HG03066 (cell line): ENCODE results near the gene PODNL1.

ENCODE experiments used
- ATAC-seq: cut with Tn5 transposase; IDR thresholded peaks from one replicate; pipeline ENCODE4 v1.9.1; 2021; ENCODE audit warnings: low read depth; ENCODE audit not compliant: unreplicated experiment

PODNL1 gene

DNA sequence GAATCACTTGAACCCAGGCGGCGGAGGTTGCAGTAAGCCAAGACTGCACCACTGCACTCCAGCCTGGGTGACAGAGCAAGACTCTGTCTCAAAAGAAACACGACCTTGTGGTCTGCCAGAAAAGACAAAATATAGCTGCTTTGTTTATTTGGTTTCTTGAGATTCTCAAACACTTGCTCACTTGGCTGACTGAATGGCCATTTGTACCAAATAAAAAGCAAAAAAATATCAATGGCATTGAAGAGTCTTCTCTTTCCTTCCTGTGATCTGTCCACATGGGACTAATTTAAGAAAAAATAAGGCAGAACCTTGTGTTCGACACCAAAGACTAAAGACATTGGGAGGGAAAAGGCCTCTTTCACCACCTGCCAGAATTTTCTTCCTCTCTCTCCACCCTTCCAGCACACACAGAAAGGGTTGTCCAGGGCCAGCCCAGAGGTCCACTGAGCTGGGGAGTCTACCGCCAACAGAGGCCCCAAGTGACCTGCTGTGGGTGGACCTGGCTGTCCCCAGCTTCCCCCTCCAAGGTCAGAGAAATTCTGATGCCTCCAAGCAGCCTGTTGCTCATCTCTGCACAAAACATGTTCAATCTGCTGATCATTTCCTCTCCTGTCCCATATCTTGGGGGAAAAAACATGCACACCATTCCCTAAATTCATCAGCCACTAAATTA lies 38.2 kb downstream of the PODNL1 start:
- no peak for ATAC-seq

DNA sequence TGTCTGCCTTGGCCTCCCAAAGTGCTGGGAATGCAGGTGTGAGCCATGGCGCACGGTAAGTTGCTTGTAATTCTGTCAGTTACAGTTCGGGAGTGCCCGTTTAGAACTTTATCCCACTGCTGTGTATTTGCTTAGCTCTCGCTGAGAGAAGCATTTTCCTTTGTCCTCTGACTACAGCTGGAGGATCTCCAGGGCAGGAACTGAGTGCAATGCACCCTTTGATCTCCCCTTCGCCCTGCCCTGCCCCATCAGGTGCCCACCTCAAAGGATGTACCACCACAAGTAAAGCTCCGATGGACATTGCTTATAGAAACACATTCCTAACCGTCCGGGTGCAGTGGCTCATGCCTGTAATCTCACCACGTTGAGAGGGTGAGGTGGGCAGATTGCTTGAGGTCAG lies 38.8 kb downstream of the PODNL1 start:
- ATAC-seq = no peak

DNA sequence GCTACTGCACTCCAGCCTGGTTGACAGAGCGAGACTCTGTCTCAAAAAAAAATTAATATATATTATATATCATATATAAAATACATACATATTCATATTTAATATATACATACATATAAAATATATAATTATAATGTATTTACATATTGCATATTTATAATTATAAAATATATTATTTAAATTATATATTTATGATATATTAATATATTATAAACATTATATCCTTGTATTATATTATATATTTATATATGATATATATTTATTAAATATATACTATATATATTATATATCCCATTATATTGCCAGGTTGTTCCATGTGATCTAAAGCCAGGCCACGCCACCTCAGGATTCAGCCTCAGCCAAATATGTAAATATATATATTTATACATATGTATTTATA lies 42.0 kb downstream of the PODNL1 start:
- no peak for ATAC-seq

DNA sequence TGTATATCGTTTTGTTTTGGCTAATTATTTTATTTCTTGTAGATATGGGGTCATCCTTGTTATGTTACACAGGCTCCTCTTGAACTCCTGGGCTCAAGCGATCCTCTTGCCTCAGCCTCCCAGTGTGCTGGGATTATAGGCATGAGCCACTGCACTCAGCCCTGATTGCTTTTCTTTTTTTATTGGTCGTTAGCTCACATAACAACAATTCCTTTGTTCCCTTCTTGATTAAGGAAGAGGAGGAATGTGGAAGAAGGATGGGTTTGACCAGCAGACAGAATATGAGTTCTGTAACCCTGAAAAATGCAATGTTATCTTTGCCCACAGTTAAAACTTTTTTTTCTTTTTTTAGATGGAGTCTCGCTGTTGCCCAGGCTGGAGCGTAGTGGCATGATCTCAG lies 43.7 kb downstream of the PODNL1 start:
- no peak for ATAC-seq

DNA sequence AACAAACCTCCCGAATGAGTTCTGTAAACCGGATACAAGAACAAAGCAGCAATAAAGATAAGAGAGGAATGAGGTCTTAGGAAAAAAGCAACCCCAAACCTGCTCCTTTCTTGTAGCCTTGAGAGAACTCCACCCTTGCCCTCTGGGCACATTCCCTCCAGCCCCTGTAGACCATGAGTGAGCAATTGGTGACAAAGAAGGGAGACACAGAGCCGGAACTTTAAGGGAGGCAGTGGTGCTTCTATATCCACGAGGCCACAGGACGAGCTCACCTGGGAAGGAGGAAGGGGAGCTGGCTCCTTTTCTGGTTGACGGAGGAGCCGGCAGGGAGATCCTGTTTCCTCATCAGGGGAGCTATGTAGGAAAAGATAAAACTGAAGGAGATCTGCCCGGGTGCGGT lies 45.3 kb downstream of the PODNL1 start:
- no peak for ATAC-seq

DNA sequence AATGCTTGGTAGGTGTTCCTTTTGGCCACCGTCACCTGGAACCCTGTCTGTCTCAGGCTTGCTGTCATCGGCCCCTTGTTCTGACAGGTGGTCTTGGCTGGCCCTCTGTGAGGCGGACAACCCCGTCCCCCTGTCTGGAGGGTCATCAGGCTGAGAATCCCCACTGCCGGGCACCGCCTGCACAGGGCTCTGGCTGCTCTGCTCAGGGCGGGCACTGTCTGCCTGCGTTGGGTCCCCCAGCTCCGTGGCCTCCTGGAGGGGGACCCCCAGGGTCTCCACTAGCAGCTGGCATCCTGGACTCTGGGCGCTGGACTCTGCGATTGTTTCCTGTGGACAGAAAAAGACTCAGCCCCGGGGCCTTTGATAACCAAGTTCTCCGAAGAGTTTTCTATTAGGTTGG lies 48.1 kb downstream of the PODNL1 start:
- ATAC-seq = no peak

DNA sequence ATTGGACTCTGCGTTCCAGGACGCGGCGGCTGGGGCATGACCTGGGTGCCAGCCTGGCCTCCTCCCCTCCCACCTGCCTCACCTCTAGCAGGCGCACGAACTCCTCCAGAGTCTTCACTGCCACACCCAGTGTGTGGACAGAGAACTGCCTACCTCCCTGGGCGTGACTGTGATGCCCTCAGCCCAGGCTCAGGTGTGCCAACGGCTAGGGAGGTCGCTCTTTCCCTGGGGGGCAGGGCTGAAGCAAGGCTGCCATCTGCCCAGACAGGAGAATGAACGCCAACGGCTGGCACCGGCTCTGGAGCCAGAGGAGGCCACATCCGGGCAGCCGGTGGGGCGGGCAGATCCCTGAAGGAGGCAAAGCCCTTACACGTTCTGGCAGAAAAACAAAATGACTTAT lies 49.9 kb downstream of the PODNL1 start:
- no peak for ATAC-seq

DNA sequence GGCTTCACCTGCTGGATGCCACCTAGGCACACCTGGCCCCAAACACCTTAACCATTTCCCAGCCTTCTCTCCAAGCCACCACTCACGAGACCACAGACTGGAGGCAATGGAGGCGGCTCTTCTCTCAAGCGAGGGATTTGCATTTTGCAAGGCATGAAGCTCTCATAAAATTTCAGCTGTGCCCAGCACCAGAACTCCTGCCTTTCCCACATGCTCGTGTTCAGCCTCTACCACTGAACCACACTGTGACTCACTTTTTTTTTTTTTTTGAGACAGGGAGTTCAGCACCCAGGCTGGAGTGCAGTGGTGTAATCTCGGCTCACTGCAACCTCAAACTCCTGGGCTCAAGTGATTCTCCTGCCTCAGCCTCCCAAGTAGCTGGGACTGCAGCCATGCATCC lies 50.7 kb downstream of the PODNL1 start:
- ATAC-seq = no peak

DNA sequence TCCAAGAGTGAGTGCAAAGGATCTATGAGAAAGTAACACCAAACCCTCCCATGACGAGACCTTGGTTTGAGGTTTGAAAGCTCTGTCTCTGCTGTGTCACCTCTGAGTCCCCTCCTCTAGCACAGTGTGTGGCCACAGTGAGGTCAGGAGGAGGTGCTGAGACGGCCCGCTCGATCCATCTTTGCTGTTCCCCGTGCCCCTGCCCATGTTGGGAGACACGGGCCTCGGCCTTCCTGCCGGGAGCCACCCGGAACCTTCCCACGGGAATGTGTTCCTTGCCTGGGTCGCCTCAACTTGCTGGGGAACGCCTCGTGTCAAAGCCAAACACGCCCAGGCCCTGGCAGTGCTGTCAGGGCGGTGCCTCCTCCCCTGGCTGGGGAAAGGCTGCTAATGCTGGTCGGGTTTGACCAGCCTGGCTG lies 51.2 kb downstream of the PODNL1 start:
- ATAC-seq = no peak

DNA sequence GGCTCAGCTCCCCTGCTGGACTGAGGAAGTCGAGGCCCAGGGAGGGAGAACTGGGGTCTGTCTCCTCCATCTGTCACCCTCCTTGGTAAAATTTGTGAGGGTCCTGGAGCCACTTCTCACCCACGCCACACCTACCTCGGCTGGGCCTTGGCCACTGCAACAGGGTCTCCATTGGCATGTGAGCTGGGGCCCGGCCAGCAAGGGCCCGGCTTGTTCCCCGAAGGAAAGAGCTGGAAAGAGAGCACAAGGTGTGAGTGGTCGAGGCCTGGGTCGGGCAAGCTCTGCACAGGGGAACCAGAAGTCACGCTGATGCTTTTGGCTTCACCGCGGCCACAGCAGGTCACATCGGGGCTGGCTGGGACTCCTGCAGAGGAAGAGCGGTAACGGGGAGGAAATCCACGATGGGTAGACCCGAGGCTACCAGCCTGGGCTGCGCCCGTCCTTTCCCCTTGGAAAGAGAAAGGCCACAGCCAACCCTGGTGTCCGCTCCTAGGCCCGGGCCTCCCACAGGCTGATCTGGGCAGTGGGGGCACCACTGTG lies 52.3 kb downstream of the PODNL1 start:
- no peak for ATAC-seq

DNA sequence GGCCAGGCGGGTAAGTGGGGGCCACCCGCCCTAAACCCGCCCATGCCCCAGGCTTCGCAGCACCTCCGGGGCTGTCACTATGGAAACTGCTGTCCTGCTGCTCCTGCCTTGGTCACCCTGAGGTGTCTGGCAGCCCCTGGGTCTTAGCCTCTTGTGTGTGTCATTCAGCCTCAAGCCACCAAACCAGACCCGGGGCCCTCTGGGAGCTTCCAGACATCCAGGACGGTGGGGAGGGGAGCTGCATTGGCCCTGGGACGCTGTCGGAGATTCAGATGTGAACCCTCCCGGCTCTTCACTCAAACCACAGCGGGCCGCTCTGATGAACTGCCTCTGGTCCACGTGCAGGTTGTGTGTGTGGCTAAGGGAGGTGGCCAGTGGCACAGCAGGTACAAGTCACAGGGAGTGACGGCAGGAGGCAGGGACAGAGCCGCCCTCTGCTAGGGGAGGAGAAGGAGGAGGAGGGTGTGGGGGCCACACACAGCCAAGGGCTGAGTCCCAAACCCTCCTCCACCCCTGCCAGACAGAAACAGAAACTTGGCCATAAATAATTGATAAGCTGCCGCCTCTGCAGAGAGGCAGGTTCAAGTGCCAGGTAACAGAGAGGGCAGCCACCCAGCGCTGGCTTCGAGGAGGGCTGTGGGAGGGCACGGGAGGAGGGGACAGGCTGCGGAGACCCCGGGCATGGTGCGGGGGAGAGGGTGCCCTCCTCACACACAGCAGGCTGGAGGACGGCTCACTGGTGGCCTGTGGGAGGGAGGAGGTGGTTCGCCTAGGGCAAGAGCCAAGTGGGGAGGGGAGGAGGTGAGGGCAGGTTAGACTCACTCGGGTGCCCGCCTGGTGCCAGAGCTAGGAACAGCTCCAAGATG lies 53.3 kb downstream of the PODNL1 start:
- no peak for ATAC-seq

DNA sequence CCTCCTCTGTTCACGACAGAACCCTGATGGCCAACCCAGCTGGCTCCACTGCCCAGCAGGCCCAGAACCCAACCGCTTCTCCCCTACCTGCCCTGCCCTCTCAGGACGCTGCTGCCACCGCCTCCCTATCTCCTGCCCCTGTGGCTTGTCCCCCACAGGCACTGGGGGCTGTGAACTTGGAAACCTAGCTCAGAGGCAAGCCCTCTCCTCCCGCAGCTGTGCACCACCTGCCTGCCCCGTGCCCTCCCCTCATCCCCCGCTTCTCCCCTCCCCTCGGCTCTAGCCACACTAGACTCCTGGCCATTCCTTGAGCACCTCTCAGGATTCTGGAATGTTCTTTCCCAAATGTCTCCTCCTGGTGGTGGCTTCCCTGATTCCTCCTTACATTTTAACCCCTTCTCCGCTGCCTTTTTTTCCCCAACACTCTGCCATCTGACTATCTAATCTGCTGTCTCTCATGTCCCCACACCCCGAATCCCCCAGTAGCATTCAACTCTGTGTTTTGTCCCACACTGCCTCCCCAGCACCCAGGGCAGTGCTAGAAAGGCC lies 54.6 kb downstream of the PODNL1 start:
- no peak for ATAC-seq

DNA sequence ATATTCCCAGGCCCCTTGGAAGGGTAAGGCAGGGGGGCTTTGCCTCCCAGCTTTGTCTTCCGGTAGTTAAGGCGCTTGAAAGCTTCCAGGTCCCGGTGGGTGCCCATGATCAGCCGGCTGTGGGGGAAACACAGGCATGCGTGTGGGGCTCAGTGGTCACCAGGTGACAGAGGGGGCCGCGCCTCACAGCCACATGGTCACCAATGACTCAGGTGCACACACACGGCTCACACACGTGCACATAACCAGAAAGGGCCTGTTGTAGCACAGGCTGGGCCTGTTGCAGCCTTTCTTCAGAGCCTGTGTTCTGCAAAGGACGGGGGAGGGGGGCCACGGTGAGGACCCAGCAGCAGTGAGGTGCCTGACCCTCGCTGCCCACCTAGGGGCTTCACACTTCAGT lies 55.4 kb downstream of the PODNL1 start:
- ATAC-seq = no peak

DNA sequence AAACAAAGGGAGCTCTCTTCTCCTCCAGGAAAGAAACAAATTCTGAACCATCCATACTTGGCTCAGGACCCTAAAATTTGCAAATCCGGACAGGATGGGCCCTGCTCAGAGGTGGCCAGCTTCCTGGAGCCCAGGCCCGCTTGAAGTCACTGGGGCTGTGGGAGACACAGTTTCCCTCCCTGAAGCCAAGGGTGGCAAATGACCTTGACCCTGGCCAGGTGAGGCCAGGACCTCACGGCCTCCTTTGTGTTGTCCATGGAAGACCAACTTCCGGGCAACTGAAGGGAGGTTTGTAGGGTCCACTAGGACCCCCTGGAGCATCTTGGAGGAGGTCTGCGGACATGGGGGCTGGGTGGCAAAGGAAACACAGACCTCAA lies 55.8 kb downstream of the PODNL1 start:
- ATAC-seq = no peak

DNA sequence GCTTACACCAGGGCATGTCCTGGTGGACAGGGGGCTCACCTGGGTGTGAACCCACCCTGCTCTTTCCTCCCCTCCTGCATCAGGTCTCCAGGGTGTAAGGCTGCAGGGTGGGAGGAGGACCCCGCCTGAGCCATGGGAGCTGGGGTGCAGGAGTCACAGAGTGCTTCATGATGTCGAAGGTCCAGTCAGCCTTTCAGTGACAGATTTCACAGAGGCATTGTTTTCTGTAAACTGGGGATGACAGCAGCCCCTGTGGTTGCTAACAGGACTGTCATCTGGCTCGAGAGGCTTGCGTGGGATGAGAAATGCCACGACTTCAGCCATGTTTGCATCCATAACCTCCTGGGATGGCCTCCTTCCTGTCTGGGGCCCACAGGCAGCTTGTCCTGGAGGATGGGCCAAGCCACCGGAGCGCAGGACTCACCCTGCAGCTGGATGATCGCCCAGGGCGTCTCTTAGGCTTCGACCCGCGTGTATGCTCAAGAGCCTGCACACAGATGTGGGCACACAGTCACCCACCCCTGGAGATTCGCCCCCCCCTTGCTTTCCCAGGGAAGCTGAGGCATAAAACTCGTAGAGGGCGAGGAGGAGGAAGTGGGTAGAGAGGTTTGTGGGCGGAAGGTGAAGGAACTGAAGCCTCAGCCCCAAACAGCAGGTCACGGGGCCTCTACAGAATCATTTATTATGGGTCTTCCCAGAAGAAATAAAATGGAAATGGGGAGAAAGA lies 56.4 kb downstream of the PODNL1 start:
- no peak for ATAC-seq

DNA sequence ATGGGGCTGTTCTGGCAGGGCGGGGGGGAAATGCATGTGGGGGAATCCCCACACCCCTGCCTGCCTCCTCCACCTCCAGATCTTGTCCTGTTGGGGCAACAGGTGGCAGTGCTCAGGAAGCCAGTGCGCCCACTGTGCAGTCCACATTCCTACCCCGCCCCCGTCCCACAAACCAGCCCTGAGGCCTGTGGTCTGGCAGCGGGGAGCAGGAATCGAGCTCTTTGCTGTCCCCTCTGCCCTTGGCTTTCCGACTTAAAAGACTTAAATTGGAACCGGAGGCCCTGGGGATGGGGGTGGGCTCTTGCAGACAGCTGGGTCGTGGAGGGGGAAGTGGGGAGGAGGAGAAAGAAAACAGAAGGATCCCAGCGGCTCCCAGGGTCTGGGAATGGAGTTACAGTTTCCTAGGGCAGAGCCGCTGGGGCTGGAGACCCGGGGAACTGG lies 56.9 kb downstream of the PODNL1 start:
- no peak for ATAC-seq
